CD4-positive, alpha-beta T cell treated with Interleukin-17A for 4 hours (primary cell): Measurements from ENCODE around the gene SEPTIN5.

ENCODE experiments used
- DNase-seq: peaks from one replicate; pipeline ENCODE4 v3.0.0-alpha.2; 2020; ENCODE audit warnings: mixed read lengths

Gene SEPTIN5

GRCh38 chr22:19762568-19763457 is 48.5 kb downstream of the SEPTIN5 start:
- DNase-seq: no peak

DNA sequence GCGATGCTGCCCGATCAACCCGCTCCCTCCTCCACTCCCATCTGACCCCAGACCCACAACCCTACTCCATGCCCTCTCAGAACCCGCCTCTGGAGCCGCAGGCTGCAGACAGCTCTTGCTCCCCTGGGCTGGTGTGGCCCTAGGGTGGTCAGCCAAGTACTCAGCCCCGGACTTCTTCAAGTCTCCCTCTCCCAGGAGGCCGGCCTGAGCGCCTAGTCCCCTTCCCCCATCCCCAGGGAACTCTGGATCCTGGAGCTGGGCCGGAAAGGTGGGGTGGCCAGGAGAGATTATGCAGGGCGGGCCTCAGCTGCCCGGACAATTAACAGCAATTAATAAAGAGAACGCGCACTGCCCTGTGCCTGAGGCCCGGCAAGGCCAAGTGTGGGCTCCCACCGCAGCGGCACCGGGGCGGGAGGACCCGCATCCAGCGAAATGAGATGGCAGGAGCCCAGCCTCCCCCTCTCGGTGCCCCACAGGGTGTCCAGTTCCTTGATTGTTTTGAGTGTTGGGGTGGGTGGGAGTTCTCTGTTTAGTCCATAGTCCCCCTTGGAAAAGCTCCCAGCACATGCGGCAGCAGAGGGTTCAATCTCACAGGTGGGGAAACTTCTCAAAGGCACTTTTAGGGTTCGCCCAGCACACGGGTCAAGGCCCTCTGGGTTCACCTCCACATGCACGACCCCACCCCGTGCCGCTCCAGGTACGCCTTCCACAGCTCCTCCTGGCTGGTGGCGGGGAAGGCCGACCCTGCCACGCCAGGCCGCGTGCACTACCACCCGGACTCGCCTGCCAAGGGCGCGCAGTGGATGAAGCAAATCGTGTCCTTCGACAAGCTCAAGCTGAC is 49.4 kb downstream of the SEPTIN5 start:
- DNase-seq: no peak

DNA sequence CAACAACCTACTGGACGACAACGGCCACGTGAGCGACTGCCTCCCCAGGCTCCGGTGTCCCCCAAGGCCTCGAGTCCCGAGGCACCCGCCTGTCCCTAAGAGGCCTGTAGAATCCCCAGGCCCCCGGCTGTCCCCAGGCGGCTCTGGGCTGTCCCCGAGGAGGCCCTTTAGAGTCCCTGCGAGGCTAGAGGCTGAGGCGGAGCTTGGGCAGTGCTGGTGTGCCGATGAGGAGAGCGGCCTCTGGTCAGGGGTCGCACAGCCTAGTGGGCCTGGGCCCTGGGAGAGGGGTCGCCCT is 49.9 kb downstream of the SEPTIN5 start:
- DNase-seq: no peak

GRCh38 chr22:19764636-19765476 is 50.6 kb downstream of the SEPTIN5 start:
- DNase-seq: no peak

DNA sequence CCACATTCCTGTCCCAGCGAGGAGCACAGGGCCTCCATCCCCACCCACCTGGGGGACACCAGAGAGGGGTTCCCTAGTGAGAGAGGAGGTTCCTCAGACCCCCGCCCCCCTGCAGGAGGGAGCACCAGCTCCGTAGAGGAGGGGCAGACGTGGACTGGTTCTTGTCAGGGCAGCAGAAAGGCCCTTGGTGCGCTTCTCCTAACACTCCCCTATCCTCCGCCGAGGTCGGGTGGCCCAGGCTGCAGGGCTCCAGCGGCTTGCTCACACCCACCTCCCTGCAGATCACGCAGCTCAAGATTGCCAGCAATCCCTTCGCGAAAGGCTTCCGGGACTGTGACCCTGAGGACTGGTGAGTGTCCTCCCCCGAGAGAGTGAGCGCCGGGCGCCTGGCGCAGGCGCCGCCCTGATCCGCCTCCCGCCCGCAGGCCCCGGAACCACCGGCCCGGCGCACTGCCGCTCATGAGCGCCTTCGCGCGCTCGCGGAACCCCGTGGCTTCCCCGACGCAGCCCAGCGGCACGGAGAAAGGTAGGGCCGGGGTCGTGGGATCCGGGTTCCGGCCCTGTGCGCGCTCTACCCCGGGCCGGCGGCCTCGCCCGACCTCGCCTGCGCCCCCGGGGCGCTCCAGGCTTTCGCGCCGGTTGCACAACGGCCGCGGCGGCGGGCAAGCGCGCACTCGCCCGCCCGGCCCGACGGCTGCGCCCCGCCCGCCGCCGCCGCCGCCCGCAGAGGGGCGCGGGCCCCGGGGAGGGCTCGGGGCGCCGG is 51.4 kb downstream of the SEPTIN5 start:
- DNase-seq: peak; percentile 42

- DNase-seq: no peak
These were observed 51.9 kb downstream of the SEPTIN5 start for GRCh38 chr22:19766240-19766510.

DNA sequence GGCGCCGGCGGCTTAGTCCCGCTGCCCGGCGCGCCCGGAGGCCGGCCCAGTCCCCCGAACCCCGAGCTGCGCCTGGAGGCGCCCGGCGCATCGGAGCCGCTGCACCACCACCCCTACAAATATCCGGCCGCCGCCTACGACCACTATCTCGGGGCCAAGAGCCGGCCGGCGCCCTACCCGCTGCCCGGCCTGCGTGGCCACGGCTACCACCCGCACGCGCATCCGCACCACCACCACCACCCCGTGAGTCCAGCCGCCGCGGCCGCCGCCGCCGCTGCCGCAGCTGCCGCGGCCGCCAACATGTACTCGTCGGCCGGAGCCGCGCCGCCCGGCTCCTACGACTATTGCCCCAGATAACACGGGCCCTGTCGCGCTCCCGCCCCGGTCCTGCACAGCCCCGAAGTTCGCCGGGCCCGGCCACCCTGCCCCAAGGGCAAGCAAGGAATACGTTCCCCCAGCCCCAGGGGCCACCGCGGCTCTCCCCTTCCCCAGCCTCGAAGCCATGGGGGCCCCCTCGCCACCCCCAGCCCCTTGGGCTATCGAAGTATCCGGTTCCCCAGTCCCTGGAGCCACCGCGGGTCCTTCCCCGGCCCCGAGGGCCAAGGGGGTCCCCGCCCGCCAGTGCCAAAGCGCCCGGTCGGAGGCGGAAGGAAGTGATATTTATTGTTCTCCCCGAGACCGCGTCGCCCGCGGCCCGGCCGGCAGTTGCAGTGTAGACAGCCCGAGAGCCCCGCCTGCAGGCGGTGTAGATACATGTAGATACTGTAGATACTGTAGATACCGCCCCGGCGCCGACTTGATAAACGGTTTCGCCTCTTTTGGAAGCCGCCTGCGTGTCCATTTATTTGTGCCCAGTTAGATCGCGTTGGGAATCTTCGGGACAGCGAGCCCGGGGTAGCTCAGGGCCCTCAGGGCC is 52.5 kb downstream of the SEPTIN5 start:
- DNase-seq: peak; percentile 62

DNA sequence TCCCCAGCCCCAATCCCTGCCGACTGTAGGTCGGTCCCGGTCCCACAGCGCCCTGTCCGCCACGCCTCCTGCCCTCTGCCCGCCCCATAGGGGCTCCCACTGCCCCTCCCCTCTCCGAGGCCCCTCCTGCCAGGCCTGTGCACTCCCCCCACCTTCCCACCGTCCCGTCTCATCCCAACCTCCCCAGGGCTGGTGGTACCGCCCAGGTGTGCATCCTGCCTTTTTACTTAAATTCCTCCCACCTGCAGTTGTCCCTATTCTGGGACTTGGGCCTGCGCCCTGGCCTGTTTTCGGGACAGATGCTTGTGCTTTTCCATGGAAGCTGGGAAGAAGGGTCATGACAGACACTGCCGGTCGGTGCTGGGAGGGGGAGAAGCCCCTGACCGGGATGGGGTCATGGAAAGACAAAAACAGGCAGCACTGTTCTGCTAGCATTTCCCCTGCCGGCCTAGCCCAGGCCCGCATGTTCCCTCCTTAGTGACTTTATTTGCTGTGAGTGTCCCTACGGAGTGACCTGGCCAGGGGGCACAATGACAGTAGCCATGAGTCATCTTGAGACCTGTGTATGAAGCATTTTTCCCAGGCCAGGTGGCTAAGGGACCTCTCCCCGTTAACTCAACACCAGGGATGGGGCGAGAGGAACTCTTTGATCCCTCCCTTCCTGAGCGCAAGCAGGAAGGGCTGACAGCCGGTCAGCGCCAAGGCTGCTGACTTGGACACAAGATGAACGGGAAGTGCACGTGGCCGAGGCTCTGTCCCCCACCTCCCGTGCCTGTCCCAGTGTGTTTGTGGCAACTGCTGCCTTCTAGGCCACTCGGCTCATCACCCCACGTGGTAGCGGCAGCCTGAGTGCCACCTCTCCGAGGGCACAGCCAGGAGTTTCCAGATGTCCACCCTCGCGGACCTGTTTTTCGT is 53.4 kb downstream of the SEPTIN5 start:
- no peak for DNase-seq

- no peak for DNase-seq
These were observed 55.1 kb downstream of the SEPTIN5 start for GRCh38 chr22:19769393-19769715.

- DNase-seq: no peak
These were observed 56.3 kb downstream of the SEPTIN5 start for GRCh38 chr22:19770349-19771220.

- DNase-seq: no peak
These were observed 58.0 kb downstream of the SEPTIN5 start for GRCh38 chr22:19772422-19772672.
